Psoas muscle (tissue), 8 donors: ENCODE results near the gene ABLIM2. TPM values are rescaled to one million over a fixed set of nuclear protein-coding genes. Genes with fewer than 3 reads are reported as not detected.
A peak's percentile ranks its signal among the peaks of the same experiment; 100 is the strongest.

ENCODE experiments used
- ATAC-seq, 4 donors: fragments of 200-7000 bp; cut with Tn5 transposase; one replicate each; pipeline ENCODE4 v1.9.1; 2020; ENCODE audit warnings: moderate library complexity in 3 of 4, mild to moderate bottlenecking in 2 of 4
- DNase-seq, 2 donors: peaks; one replicate each; pipeline ENCODE4 v3.0.0-alpha.2; 2020
- H3K27ac ChIP-seq: fragments of 200-600 bp; one replicate; pipeline ENCODE4 v1.8.0; 2022
- H3K27me3 ChIP-seq, 3 donors: fragments of 200-600 bp in 1 of 3; one replicate each; pipeline versions ENCODE4 v1.6.1 to v1.8.0; 2013 to 2022; ENCODE audit warnings: low read length in 2 of 3, mild to moderate bottlenecking in 2 of 3, moderate library complexity in 1 of 3; ENCODE audit not compliant: insufficient read depth in 3 of 3
- H3K36me3 ChIP-seq, 2 donors: fragments of 200-600 bp in 1 of 2; one replicate each; pipeline versions ENCODE4 v1.6.1 to v1.8.0; 2013 to 2022; ENCODE audit warnings: low read depth in 1 of 2, mild to moderate bottlenecking in 1 of 2, moderate library complexity in 1 of 2; ENCODE audit not compliant: insufficient read depth in 1 of 2
- H3K4me1 ChIP-seq: fragments of 200-600 bp; one replicate; pipeline ENCODE4 v1.8.0; 2022
- H3K4me3 ChIP-seq: fragments of 200-600 bp; one replicate; pipeline ENCODE4 v1.8.0; 2022; ENCODE audit warnings: mild to moderate bottlenecking
- H3K9me3 ChIP-seq: fragments of 200-600 bp; one replicate; pipeline ENCODE4 v1.8.0; 2022
- CTCF ChIP-seq: fragments of 200-600 bp; IDR thresholded peaks from one replicate; pipeline ENCODE4 v1.8.0; 2022; ENCODE audit warnings: antibody characterized with exemption
- WGBS, 3 donors: extraction: QIAGEN DNeasy Blood & Tissue Kit; methylation state at CpG; one replicate each; pipeline versions ENCODE4 v1.1.6 to v1.1.7; 2013; 5-methylcytosine and 5-hydroxymethylcytosine counted together
- intact Hi-C, 2 donors: fragments of 100-400 bp; cut with DNase I; formaldehyde crosslinking; loops; one replicate each; pipeline versions ENCODE4 v1.11.0 to v1.14.2; 2022
- polyA plus RNA-seq, 3 donors: library from polyadenylated mRNA; stranded (reverse); fragments of 200-250 nt; gene quantifications; one replicate each; pipeline ENCODE4 v1.2.3, GENCODE V29; 2013
- total RNA-seq, 4 donors: library from RNA; stranded (reverse); fragmentation: NEBNext Ultra II Directional in 2 of 4; extraction: Animal tissue kit (Norgen Biotek cat#: 25700) in 2 of 4; gene quantifications; one replicate each; pipeline versions ENCODE4 v1.2.1 to v1.2.4, GENCODE V29; 2021 to 2023
- donor health status: healthy with polysubstance abuse.
- donor health status: DM: no; HTN: no; CAD: no; lungs with moderate emphysema.
- donor health status: Bipolar disorder and iron deficiency.
- donor health status: healthy.
- donor health status: DM: yes; HTN: yes; CAD: no.
- donor health status: DM: no; HTN: no; CAD: no.
- donor health status: DM: no; HTN: no; CAD: no.
- donor health status: DM: yes; HTN: yes; CAD: no.

ABLIM2 gene
- total and polyA plus RNA-seq, 7 donors: 82.2 to 956 (median 292) TPM

GRCh38 chr4:8126523-8126922, 32.1 kb downstream of the ABLIM2 start:
- peak in 1 of 2 donors; percentile 78 for DNase-seq
- no peak for TF ChIP-seq CTCF
- 48 to 70% (median 50%) methylated on average over 13 of the region's 13 CpGs for WGBS, 3 donors
- H3K36me3 ChIP-seq: peaks cover 0 to 20% of the 10 kb centered on the region in 2 donors
- peak in 3 of 4 donors; percentile 16 to 36 (median 26) for ATAC-seq
- peak overlapping the region; percentile 98 for H3K27ac ChIP-seq
- intact Hi-C loops: loop anchor here in 1 of 2 donors (2.0 kb wide), 1 partner anchor 38 kb away; no protein-coding TSS in a partner anchor
- peak overlapping the region; percentile 79 for H3K4me3 ChIP-seq
- H3K9me3 ChIP-seq: no peaks in the 10 kb centered on the region
- H3K4me1 ChIP-seq: peaks cover 49% of the 10 kb centered on the region
- H3K27me3 ChIP-seq: no peaks in the 10 kb centered on the region

- H3K4me1 ChIP-seq: peaks cover 58% of the 10 kb centered on the region
- DNase-seq (peak; percentile 57 to 86), ATAC-seq (peak; percentile 15 to 41 (median 34))
- H3K27me3 ChIP-seq: no peaks in the 10 kb centered on the region
- H3K27ac ChIP-seq: peak overlapping the region; percentile 98
- H3K4me3 ChIP-seq: peak overlapping the region; percentile 79
- no peak for TF ChIP-seq CTCF
- no peaks in the 10 kb centered on the region for H3K9me3 ChIP-seq
- peaks cover 0 to 20% of the 10 kb centered on the region in 2 donors for H3K36me3 ChIP-seq
- intact Hi-C loops: loop anchor here in 1 of 2 donors (2.0 kb wide), 2 partner anchors 17 to 39 kb away; no protein-coding TSS in a partner anchor
- WGBS, 3 donors: 39 to 54% (median 40%) methylated on average over 20 of the region's 20 CpGs
Observed at GRCh38 chr4:8125526-8126056, 33.0 kb downstream of the ABLIM2 start.

- no peak for DNase-seq
- Histone ChIP-seq H3K4me1 (peaks cover 66% of the 10 kb centered on the region), H3K9me3 (no peaks in the 10 kb centered on the region), H3K36me3 (peaks cover 0 to 28% of the 10 kb centered on the region in 2 donors), H3K27ac (peak overlapping the region; percentile 98), H3K27me3 (no peaks in the 10 kb centered on the region), H3K4me3 (peak overlapping the region; percentile 79)
- intact Hi-C loops: loop anchor here (2.0 to 5.0 kb wide), 2 partner anchors 19 to 33 kb away; partner anchors contain the start of gene ABLIM2 (in 1 of the 2)
- no peak for TF ChIP-seq CTCF
- no peak for ATAC-seq
- 50 to 54% (median 50%) methylated on average over 5 of the region's 5 CpGs for WGBS, 3 donors
Observed at GRCh38 chr4:8123870-8124269, 34.7 kb downstream of the ABLIM2 start.

GRCh38 chr4:8123389-8123788, 35.2 kb downstream of the ABLIM2 start:
- peak in 1 of 2 donors; percentile 80 for DNase-seq
- Histone ChIP-seq H3K9me3 (no peaks in the 10 kb centered on the region), H3K36me3 (peaks cover 0 to 28% of the 10 kb centered on the region in 2 donors), H3K27me3 (no peaks in the 10 kb centered on the region), H3K4me1 (peaks cover 66% of the 10 kb centered on the region), H3K4me3 (peak overlapping the region; percentile 79), H3K27ac (peak overlapping the region; percentile 98)
- intact Hi-C loops: loop anchor here in 1 of 2 donors (5.0 kb wide), 1 partner anchor 34 kb away; the partner anchor contains the start of gene ABLIM2
- 15 to 22% (median 21%) methylated on average over 8 of the region's 8 CpGs for WGBS, 3 donors
- peak; percentile 8 to 34 (median 20) for ATAC-seq
- no peak for TF ChIP-seq CTCF
